Left ventricle myocardium inferior (tissue), 1 donor: ENCODE data around the gene B3GALNT2. TPM values are rescaled to one million over a fixed set of nuclear protein-coding genes. Genes with fewer than 3 reads are reported as not detected.

Source experiments
- DNase-seq: peaks from one replicate; pipeline ENCODE4 v3.0.0-alpha.2; 2020
- H3K27ac ChIP-seq: fragments of 200-600 bp; replicated peaks from 2 replicates; pipeline ENCODE4 v1.8.0; 2021
- H3K27me3 ChIP-seq: fragments of 200-600 bp; 2 replicates; pipeline ENCODE4 v1.8.0; 2021; ENCODE audit warnings: low read depth
- H3K36me3 ChIP-seq: fragments of 200-600 bp; 2 replicates; pipeline ENCODE4 v1.8.0; 2021
- H3K4me1 ChIP-seq: fragments of 200-600 bp; 2 replicates; pipeline ENCODE4 v1.8.0; 2021
- H3K4me3 ChIP-seq: fragments of 200-600 bp; 2 replicates; pipeline ENCODE4 v1.8.0; 2021; ENCODE audit warnings: mild to moderate bottlenecking, moderate library complexity
- H3K9me3 ChIP-seq: fragments of 200-600 bp; replicated peaks from 2 replicates; pipeline ENCODE4 v1.8.0; 2021
- intact Hi-C: fragments of 100-400 bp; cut with micrococcal nuclease; formaldehyde crosslinking; loops from one replicate; pipeline ENCODE4 v1.11.0; 2022
- total RNA-seq: library from RNA; stranded (reverse); fragmentation: NEBNext Ultra II Directional; extraction: Animal tissue kit (Norgen Biotek cat#: 25700); gene quantifications from one replicate; pipeline ENCODE4 v1.2.1, GENCODE V29; 2021
- TF ChIP-seq, protein P1 (sequence below): fragments of 200-600 bp; IDR thresholded peaks from 2 replicates; pipeline ENCODE4 v1.8.0; 2021; ENCODE audit warnings: antibody characterized with exemption, mild to moderate bottlenecking, borderline replicate concordance
- donor health status: DM: no; HTN: yes; CAD: no; lungs with severe emphysema.

Gene B3GALNT2
- total RNA-seq, 1 donor from 2014 or later: 23.0 TPM

DNA sequence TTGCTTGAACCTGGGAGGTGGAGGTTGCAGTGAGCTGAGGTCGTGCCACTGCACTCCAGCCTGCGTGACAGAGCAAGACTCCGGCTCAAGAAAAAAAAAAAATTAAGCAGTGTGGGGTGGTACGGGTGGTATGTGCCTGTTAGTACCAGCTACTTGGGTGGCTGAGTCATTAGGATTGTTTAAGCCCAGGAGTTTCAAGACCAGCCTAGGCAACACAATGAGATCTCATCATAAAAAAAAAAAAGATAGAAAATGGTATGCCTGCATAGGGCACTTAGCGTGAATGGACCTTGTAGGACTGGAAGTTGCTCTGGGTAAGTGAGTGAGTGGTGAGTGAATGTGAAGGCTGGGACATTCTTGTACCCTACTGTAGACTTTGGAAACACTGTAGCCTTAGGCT is 100.1 kb downstream of the B3GALNT2 start:
- no peak overlapping the region for H3K27ac ChIP-seq
- TF ChIP-seq, protein P1, sequence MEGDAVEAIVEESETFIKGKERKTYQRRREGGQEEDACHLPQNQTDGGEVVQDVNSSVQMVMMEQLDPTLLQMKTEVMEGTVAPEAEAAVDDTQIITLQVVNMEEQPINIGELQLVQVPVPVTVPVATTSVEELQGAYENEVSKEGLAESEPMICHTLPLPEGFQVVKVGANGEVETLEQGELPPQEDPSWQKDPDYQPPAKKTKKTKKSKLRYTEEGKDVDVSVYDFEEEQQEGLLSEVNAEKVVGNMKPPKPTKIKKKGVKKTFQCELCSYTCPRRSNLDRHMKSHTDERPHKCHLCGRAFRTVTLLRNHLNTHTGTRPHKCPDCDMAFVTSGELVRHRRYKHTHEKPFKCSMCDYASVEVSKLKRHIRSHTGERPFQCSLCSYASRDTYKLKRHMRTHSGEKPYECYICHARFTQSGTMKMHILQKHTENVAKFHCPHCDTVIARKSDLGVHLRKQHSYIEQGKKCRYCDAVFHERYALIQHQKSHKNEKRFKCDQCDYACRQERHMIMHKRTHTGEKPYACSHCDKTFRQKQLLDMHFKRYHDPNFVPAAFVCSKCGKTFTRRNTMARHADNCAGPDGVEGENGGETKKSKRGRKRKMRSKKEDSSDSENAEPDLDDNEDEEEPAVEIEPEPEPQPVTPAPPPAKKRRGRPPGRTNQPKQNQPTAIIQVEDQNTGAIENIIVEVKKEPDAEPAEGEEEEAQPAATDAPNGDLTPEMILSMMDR: no peak
- H3K4me3 ChIP-seq: no peak overlapping the region
- intact Hi-C loops: no loop called here
- H3K9me3 ChIP-seq: no peaks in the 10 kb centered on the region
- no peak for DNase-seq
- H3K36me3 ChIP-seq: peaks cover 17% of the 10 kb centered on the region
- H3K4me1 ChIP-seq: peaks cover 10% of the 10 kb centered on the region
- no peaks in the 10 kb centered on the region for H3K27me3 ChIP-seq

DNA sequence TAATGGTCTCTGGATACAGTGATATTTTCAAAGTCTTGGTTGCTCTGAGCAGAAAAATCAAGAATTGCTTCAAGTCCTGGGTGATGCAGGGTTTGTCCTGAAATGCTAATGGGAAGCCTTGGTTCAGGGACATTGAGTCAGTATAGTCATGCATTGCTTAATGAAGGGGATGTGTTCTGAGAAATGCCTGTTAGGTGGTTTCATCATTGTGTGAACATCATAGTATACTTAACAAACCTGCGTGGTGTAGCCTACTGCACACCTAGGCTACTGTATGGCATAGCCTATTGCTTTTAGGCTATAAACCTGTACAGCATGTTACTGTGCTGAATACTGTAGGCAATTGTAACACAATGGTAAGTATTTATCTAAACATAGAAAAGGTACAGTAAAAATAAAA is 100.7 kb downstream of the B3GALNT2 start:
- no peaks in the 10 kb centered on the region for H3K9me3 ChIP-seq
- no peak for DNase-seq
- TF ChIP-seq, protein P1: no peak
- no peak overlapping the region for H3K27ac ChIP-seq
- peaks cover 17% of the 10 kb centered on the region for H3K36me3 ChIP-seq
- H3K4me1 ChIP-seq: peaks cover 4% of the 10 kb centered on the region
- intact Hi-C loops: no loop called here
- H3K27me3 ChIP-seq: no peaks in the 10 kb centered on the region
- no peak overlapping the region for H3K4me3 ChIP-seq

DNA sequence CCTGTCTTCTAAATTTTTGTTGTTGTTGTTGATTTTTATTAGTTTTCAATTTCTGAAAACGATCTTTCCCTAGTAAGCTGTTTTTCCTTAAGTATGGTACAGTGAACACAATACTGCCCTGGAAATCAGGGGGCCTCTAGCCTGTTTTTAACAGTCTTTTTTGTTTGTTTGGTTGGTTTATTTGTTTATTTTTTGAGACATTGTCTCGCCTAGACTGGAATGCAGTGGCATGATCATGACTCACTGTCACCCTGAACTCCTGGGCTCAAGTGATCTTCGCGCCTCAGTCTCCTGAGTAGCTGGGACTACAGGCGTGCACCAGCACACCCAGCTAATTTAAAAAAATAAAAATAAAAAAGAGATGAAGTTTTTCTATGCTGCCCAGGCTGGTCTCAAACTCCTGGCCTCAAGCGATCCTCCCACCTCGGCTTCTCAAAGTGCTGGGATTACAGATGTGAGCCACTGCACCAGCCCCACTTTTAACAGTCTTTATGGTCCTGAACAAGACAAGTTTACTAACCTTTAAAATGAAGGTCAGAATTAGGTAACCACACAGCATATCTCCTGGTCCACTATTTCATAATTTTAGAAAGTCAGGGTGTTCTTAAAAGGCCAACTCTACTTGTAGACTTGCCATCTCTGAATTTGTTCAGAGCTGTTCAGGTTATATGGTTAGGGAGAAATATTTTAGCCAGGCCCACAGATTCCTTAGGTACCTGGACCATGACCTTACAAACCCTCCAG is 101.6 kb downstream of the B3GALNT2 start:
- Histone ChIP-seq H3K36me3 (peaks cover 17% of the 10 kb centered on the region), H3K27ac (no peak overlapping the region), H3K4me3 (no peak overlapping the region), H3K9me3 (no peaks in the 10 kb centered on the region), H3K4me1 (no peaks in the 10 kb centered on the region), H3K27me3 (no peaks in the 10 kb centered on the region)
- TF ChIP-seq, protein P1: no peak
- no peak for DNase-seq
- intact Hi-C loops: no loop called here

DNA sequence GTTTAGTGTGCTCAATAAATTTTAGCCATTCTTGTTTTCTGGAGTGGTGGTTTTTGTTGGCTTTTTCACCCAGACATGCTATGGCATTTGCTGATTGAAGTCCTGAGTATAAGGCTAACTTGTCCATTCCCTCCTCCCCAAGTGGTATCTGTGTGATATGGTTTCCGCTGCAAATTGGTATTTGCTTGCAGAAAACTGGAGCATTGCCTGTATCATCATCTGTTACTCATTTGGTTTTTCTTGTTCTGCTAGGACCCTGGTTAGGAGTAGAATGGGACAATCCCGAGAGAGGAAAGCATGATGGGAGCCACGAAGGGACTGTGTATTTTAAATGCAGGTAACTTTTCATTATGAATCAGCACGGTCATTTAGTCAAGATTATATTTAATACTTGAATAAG is 103.0 kb downstream of the B3GALNT2 start:
- Histone ChIP-seq H3K4me1 (no peaks in the 10 kb centered on the region), H3K36me3 (peaks cover 17% of the 10 kb centered on the region), H3K27ac (no peak overlapping the region), H3K27me3 (no peaks in the 10 kb centered on the region), H3K9me3 (no peaks in the 10 kb centered on the region), H3K4me3 (no peak overlapping the region)
- DNase-seq: no peak
- intact Hi-C loops: no loop called here
- TF ChIP-seq, protein P1: no peak

Other genes with a start within 250 kb of the B3GALNT2 start
- 15.7 TPM for gene ARID4B, start 176.3 kb downstream of the B3GALNT2 start, total RNA-seq
- 30.2 TPM for gene GGPS1, start 175.9 kb downstream of the B3GALNT2 start, total RNA-seq
- 17.2 TPM for gene TBCE, start 137.0 kb downstream of the B3GALNT2 start, total RNA-seq
- 0.11 TPM for gene GNG4, start 145.3 kb upstream of the B3GALNT2 start, total RNA-seq